PC-9 (cell line): ENCODE data around the gene UTF1. TPM values are rescaled to one million over a fixed set of nuclear protein-coding genes. Genes with fewer than 3 reads are reported as not detected.

Experiments
- BruUV-seq: library from RNA; stranded (reverse); fragments of 400-500 nt; replicated peaks from 2 replicates; lab custom pipeline; 2021; lab: Mats Ljungman, UMichigan
- CTCF ChIA-PET: fragments of 300-600 bp; sonication (Branson Sonifier 250); formaldehyde crosslinking; loops from one replicate; lab custom pipeline; 2022; ENCODE audit warnings: antibody characterized with exemption; lab: Charles Lee
- POLR2A ChIA-PET: fragments of 300-600 bp; sonication (Branson Sonifier 250); formaldehyde crosslinking; loops from one replicate; lab custom pipeline; 2022; ENCODE audit warnings: antibody characterized with exemption; ENCODE audit not compliant: unreplicated experiment; lab: Charles Lee
- DNase-seq, 2 experiments: peaks; one replicate each; pipeline versions ENCODE4 v3.0.0 to v3.0.0-alpha.2; 2015 to 2022; ENCODE audit warnings: mixed read lengths in 1 of 2
- H2AFZ ChIP-seq: fragments of 200-600 bp; sonication (generic); 2 replicates; pipeline ENCODE4 v1.8.1; 2017; ENCODE audit warnings: antibody characterized with exemption
- H3F3A ChIP-seq: fragments of 200-600 bp; sonication (generic); 2 replicates; pipeline ENCODE4 v1.8.1; 2017; ENCODE audit warnings: antibody characterized with exemption, mild to moderate bottlenecking, low read depth; ENCODE audit not compliant: insufficient read depth
- H3K27ac ChIP-seq: fragments of 200-600 bp; sonication (generic); 2 replicates; pipeline ENCODE4 v1.6.1; 2016; ENCODE audit warnings: mixed run types
- H3K27me3 ChIP-seq: fragments of 200-600 bp; sonication (generic); 2 replicates; pipeline ENCODE4 v1.6.1; 2016; ENCODE audit warnings: low read depth, mixed run types; ENCODE audit not compliant: insufficient read depth
- H3K36me3 ChIP-seq: fragments of 200-600 bp; sonication (generic); 2 replicates; pipeline ENCODE4 v1.6.1; 2016; ENCODE audit warnings: low read depth, mixed run types
- H3K4me1 ChIP-seq: fragments of 200-600 bp; sonication (generic); replicated peaks from 2 replicates; pipeline ENCODE4 v1.6.1; 2016; ENCODE audit warnings: mixed run types; ENCODE audit not compliant: insufficient read depth
- H3K4me2 ChIP-seq: fragments of 200-600 bp; sonication (generic); 2 replicates; pipeline ENCODE4 v1.6.1; 2017; ENCODE audit warnings: mixed run types
- H3K4me3 ChIP-seq: fragments of 200-600 bp; sonication (generic); 2 replicates; pipeline ENCODE4 v1.6.1; 2016; ENCODE audit warnings: mixed run types
- H3K79me2 ChIP-seq: fragments of 200-600 bp; sonication (generic); 2 replicates; pipeline ENCODE4 v1.6.1; 2017; ENCODE audit warnings: low read depth, mixed run types
- H3K9me2 ChIP-seq: fragments of 200-600 bp; sonication (generic); 2 replicates; pipeline ENCODE4 v1.8.1; 2017; ENCODE audit warnings: mild to moderate bottlenecking; ENCODE audit not compliant: insufficient read depth
- H3K9me3 ChIP-seq: fragments of 200-600 bp; sonication (generic); 2 replicates; pipeline ENCODE4 v1.8.1; 2016; ENCODE audit warnings: low read depth; ENCODE audit not compliant: insufficient read depth
- H4K20me1 ChIP-seq: fragments of 200-600 bp; sonication (generic); 2 replicates; pipeline ENCODE4 v1.8.1; 2017; ENCODE audit not compliant: insufficient read depth
- EZH2 ChIP-seq: fragments of 200-600 bp; sonication (generic); IDR thresholded peaks from 2 replicates; pipeline ENCODE4 v1.8.0; 2017; ENCODE audit warnings: antibody characterized with exemption, low read depth
- intact Hi-C: fragments of 100-400 bp; cut with micrococcal nuclease; formaldehyde crosslinking; loops from one replicate; pipeline ENCODE4 v1.10.0; 2022; ENCODE audit not compliant: unreplicated experiment
- total RNA-seq: library from RNA; stranded (reverse); gene quantifications from 2 replicates; pipeline ENCODE4 v1.2.3, GENCODE V29; 2021
- TF ChIP-seq, protein P1 (sequence below): fragments of 200-600 bp; sonication (generic); conservative IDR thresholded peaks from 2 replicates; pipeline ENCODE4 v1.6.1; 2017; ENCODE audit warnings: mixed run types, antibody characterized with exemption, mild to moderate bottlenecking, moderate library complexity

UTF1 gene
- total RNA-seq, 1 experiment from 2014 or later, result not detected

DNA sequence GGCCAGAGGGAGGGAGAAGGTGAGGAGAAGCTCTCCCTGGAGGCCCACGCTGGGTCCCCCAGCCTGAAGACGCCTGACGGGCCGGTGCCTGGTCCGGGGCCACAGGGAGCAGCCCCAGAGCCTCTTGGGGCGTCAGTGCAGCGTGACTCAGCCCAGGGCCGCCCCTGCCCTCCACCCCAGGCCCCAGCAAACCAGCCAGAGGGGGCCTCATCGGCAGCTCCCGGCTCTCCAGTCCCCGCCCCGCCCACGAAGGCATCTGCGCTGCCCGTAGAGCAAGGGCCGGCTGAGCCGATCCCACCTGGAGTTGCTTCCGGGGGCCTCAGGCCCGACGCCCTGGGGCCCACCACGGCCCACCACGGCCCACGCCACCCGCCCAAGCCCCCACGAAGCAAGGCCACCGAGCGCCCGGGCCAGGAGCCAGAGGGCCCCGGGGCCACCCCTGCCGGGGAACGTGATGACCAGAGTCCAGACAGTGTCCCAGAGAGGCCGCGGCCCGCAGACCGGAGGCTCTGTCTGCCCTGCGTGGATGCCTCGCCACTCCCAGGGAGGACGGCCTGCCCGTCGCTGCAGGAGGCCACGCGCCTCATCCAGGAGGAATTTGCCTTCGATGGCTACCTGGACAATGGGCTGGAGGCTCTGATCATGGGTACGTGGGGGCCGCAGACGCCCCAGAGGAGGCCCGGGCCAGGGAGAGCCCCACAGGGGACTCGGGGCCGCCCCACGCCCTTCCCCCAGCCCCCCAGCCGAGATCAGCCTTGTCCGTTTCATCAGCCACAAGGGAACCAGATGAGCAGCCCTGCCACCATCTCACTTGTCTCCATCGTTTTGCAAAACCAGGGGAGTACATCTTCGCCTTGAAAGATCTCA lies 31.2 kb upstream of the UTF1 start:
- BruUV-seq, result no TSS peak
- CTCF ChIA-PET, result no interaction called here

DNA sequence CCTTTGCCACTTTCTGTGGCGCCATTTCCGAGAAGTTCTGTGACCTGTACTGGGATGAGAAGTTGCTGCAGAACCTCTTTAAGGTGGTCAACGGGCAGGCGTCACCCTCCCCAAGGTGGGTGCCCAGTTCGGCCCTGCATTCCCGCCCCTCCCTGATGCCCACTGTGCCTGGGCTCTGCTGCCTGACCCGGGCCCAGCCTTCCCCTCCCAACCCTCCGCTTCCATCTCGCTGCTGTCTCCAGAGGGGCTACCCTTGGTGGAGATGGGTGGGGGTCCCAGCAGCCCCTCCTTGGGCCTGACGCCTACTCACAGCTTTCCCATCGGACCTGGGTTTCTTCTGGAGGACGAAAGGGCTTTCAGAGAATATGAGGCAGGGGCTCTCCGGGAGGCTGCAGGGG lies 30.5 kb upstream of the UTF1 start:
- Histone ChIP-seq H3F3A (no peaks in the 10 kb centered on the region), H3K9me3 (no peaks in the 10 kb centered on the region), H3K27ac (no peak overlapping the region), H3K9me2 (no peaks in the 10 kb centered on the region), H3K79me2 (no peaks in the 10 kb centered on the region), H2AFZ (no peak overlapping the region), H3K36me3 (no peaks in the 10 kb centered on the region), H3K4me1 (no peaks in the 10 kb centered on the region), H3K4me2 (no peak overlapping the region), H4K20me1 (no peaks in the 10 kb centered on the region), H3K4me3 (no peak overlapping the region), H3K27me3 (peaks cover 29% of the 10 kb centered on the region)
- no TSS peak for BruUV-seq
- TF ChIP-seq, protein P1, sequence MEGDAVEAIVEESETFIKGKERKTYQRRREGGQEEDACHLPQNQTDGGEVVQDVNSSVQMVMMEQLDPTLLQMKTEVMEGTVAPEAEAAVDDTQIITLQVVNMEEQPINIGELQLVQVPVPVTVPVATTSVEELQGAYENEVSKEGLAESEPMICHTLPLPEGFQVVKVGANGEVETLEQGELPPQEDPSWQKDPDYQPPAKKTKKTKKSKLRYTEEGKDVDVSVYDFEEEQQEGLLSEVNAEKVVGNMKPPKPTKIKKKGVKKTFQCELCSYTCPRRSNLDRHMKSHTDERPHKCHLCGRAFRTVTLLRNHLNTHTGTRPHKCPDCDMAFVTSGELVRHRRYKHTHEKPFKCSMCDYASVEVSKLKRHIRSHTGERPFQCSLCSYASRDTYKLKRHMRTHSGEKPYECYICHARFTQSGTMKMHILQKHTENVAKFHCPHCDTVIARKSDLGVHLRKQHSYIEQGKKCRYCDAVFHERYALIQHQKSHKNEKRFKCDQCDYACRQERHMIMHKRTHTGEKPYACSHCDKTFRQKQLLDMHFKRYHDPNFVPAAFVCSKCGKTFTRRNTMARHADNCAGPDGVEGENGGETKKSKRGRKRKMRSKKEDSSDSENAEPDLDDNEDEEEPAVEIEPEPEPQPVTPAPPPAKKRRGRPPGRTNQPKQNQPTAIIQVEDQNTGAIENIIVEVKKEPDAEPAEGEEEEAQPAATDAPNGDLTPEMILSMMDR, result no peak
- TF ChIP-seq EZH2, result no peak
- ChIA-PET CTCF (no interaction called here), POLR2A (no interaction called here)
- no peak for DNase-seq
- intact Hi-C loops, result no loop called here

More for the DNA sequence above, 31.2 kb upstream of the UTF1 start:
- no peaks in the 10 kb centered on the region for H3K9me2 ChIP-seq
- peaks cover 29% of the 10 kb centered on the region for H3K27me3 ChIP-seq
- H4K20me1 ChIP-seq, result no peaks in the 10 kb centered on the region
- H3K36me3 ChIP-seq, result no peaks in the 10 kb centered on the region
- DNase-seq, result no peak
- no peaks in the 10 kb centered on the region for H3K79me2 ChIP-seq
- H3K9me3 ChIP-seq, result no peaks in the 10 kb centered on the region
- no peak overlapping the region for H3K27ac ChIP-seq
- no peak for TF ChIP-seq EZH2
- TF ChIP-seq, protein P1, result no peak
- no peaks in the 10 kb centered on the region for H3F3A ChIP-seq
- no peak overlapping the region for H3K4me3 ChIP-seq
- no peaks in the 10 kb centered on the region for H3K4me1 ChIP-seq
- no peak overlapping the region for H2AFZ ChIP-seq
- H3K4me2 ChIP-seq, result no peak overlapping the region
- POLR2A ChIA-PET, result no interaction called here
- intact Hi-C loops, result no loop called here

DNA sequence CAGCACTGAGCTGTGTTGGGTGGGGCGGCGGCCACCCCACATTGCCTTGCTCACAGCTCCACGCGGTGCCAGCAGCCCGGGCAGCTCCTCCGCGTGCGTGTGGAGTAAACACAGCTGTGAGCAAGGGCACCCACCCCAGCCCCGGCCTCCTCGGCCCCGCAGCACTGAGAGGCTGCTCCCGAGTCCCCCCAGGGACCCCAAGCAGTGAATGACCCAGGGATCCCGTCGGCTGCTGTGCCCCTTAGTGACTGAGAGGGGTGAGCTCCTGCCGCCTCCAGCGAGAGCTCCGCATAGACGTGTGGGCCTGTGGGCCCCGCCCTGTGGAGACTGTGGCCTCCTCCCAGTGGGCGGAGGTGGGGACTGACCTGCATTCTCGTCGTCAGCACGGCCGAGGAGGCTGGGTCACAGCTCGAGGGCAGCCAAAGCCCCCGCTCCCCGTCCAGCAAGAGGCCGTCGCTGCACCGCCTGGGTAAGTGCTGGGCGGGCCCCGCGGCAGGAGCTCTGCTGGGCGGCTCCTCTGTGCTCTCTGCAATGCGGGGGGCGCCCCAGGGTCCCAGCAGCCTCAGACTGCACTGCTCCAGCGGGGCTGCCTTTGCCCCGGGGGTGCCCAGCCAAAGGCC lies 29.9 kb upstream of the UTF1 start:
- ChIA-PET POLR2A (no interaction called here), CTCF (no interaction called here)
- intact Hi-C loops, result no loop called here
- H4K20me1 ChIP-seq, result no peaks in the 10 kb centered on the region
- no peak overlapping the region for H3K4me3 ChIP-seq
- no peaks in the 10 kb centered on the region for H3K4me1 ChIP-seq
- H2AFZ ChIP-seq, result no peak overlapping the region
- H3F3A ChIP-seq, result no peaks in the 10 kb centered on the region
- no peaks in the 10 kb centered on the region for H3K36me3 ChIP-seq
- H3K27ac ChIP-seq, result no peak overlapping the region
- TF ChIP-seq, protein P1, result no peak
- no peak for TF ChIP-seq EZH2
- no TSS peak for BruUV-seq
- DNase-seq, result no peak
- H3K27me3 ChIP-seq, result peaks cover 27% of the 10 kb centered on the region
- H3K9me3 ChIP-seq, result no peaks in the 10 kb centered on the region
- H3K9me2 ChIP-seq, result no peaks in the 10 kb centered on the region
- H3K4me2 ChIP-seq, result no peak overlapping the region
- H3K79me2 ChIP-seq, result no peaks in the 10 kb centered on the region
